Measurements from ENCODE around the gene SEC22C.
A peak's percentile ranks its signal among the peaks of the same experiment; 100 is the strongest.

SEC22C gene

GRCh38 chr3:42595682-42596081, 13.9 kb upstream of the SEC22C start:
- no peak for DNase-seq (ENCODE audit: low read depth)
- H3K4me3 ChIP-seq (ENCODE audit: low read depth, low read length): no peak overlapping the region

GRCh38 chr3:42593635-42594034, 11.9 kb upstream of the SEC22C start:
- no peak overlapping the region for H3K4me3 ChIP-seq (ENCODE audit: low read depth, low read length)
- TF ChIP-seq CTCF (IDR thresholded peaks at IDR 0.05; ENCODE audit: insufficient read depth, low read depth, low read length, missing control alignments): no peak
- no peak for DNase-seq (ENCODE audit: low read depth)

More at GRCh38 chr3:42595682-42596081, 13.9 kb upstream of the SEC22C start:
- TF ChIP-seq CTCF (IDR thresholded peaks at IDR 0.05; ENCODE audit: insufficient read depth, low read depth, low read length, missing control alignments): no peak

GRCh38 chr3:42591811-42592210, 10.0 kb upstream of the SEC22C start:
- no peak for TF ChIP-seq CTCF (IDR thresholded peaks at IDR 0.05; ENCODE audit: insufficient read depth, low read depth, low read length, missing control alignments)
- DNase-seq (ENCODE audit: low read depth): no peak
- H3K4me3 ChIP-seq (ENCODE audit: low read depth, low read length): peak overlapping the region; percentile 97

- peak overlapping the region; percentile 97 for H3K4me3 ChIP-seq (ENCODE audit: low read depth, low read length)
- TF ChIP-seq CTCF (IDR thresholded peaks at IDR 0.05; ENCODE audit: insufficient read depth, low read depth, low read length, missing control alignments): no peak
- DNase-seq (ENCODE audit: low read depth): peak; percentile 31
These were observed 9.4 kb upstream of the SEC22C start for GRCh38 chr3:42590989-42591756.

- H3K4me3 ChIP-seq (ENCODE audit: low read depth, low read length): peak overlapping the region; percentile 60
- DNase-seq (ENCODE audit: low read depth): no peak
- TF ChIP-seq CTCF (IDR thresholded peaks at IDR 0.05; ENCODE audit: insufficient read depth, low read depth, low read length, missing control alignments): no peak
These were observed 7.8 kb upstream of the SEC22C start for GRCh38 chr3:42589382-42590109.

- TF ChIP-seq CTCF (IDR thresholded peaks at IDR 0.05; ENCODE audit: insufficient read depth, low read depth, low read length, missing control alignments): no peak
- no peak overlapping the region for H3K4me3 ChIP-seq (ENCODE audit: low read depth, low read length)
- no peak for DNase-seq (ENCODE audit: low read depth)
These were observed 6.9 kb upstream of the SEC22C start for GRCh38 chr3:42588625-42589024.
